Measurements from ENCODE around the gene ATP8B4. TPM values are rescaled to one million over a fixed set of nuclear protein-coding genes. Genes with fewer than 3 reads are reported as not detected.
A peak's percentile ranks its signal among the peaks of the same experiment; 100 is the strongest.

ATP8B4 gene
- 1 to 10 TPM in 2 of 6 experiments, under 1 TPM in 4; 0.31 to 1.6 (median 0.91) TPM for total RNA-seq (2021; fragmentation: NEBNext Ultra II Directional; extraction: Animal tissue kit (Norgen Biotek cat#: 25700))
- long read RNA-seq, partial matches to known transcripts, result 0 of 1 reads
- long read RNA-seq, other reads (novel, unspliced or antisense), result 1 of 1 reads

- Mint-ChIP-seq H3K36me3 (ENCODE audit: low read depth) (peaks cover 12% of the 10 kb centered on the region), H3K27ac (peak within 1 kb of the TSS; percentile 34), H3K9me3 (peaks cover 12% of the 10 kb centered on the region), H3K27me3 (ENCODE audit: insufficient read depth) (no peaks in the 10 kb centered on the region; the same call in 1 of the 2 replicates), H3K4me3 (0 out of 2 replicates have a peak within 1 kb of the TSS, but pooled peaks have one; percentile 2), H3K4me1 (ENCODE audit: low read depth) (peaks cover 21% of the 10 kb centered on the region)
- no peak for DNase-seq
- TF ChIP-seq CTCF (IDR thresholded peaks at IDR 0.05), result no peak
Observed at GRCh38 chr15:50119063-50120040, at the start of gene ATP8B4. TSS of gene ATP8B4 (minus strand) at chr15:50119233. CDS start at chr15:50106966, 12,267 bp downstream.

GRCh38 chr15:50168379-50168778, 49.3 kb upstream of the ATP8B4 start:
- H3K27me3 Mint-ChIP-seq (ENCODE audit: insufficient read depth), result no peaks in the 10 kb centered on the region; the same call in 1 of the 2 replicates

GRCh38 chr15:50167110-50167509, 48.1 kb upstream of the ATP8B4 start:
- peaks cover 15% of the 10 kb centered on the region for H3K9me3 Mint-ChIP-seq

More at GRCh38 chr15:50168379-50168778, 49.3 kb upstream of the ATP8B4 start:
- DNase-seq, result no peak
- peaks cover 51% of the 10 kb centered on the region for H3K4me1 Mint-ChIP-seq (ENCODE audit: low read depth)
- no peak for TF ChIP-seq CTCF (IDR thresholded peaks at IDR 0.05)
- peaks cover 10% of the 10 kb centered on the region; the same call in 1 of the 2 replicates for H3K36me3 Mint-ChIP-seq (ENCODE audit: low read depth)
- peaks cover 8% of the 10 kb centered on the region for H3K9me3 Mint-ChIP-seq
- H3K4me3 Mint-ChIP-seq, result no peak overlapping the region
- no peak overlapping the region for H3K27ac Mint-ChIP-seq

GRCh38 chr15:50166216-50166615, 47.2 kb upstream of the ATP8B4 start:
- Mint-ChIP-seq H3K4me3 (peak overlapping the region; percentile 56), H3K4me1 (ENCODE audit: low read depth) (peaks cover 62% of the 10 kb centered on the region), H3K27me3 (ENCODE audit: insufficient read depth) (no peaks in the 10 kb centered on the region; the same call in 1 of the 2 replicates), H3K27ac (peak overlapping the region; percentile 84), H3K9me3 (peaks cover 7% of the 10 kb centered on the region), H3K36me3 (ENCODE audit: low read depth) (peaks cover 19% of the 10 kb centered on the region)
- DNase-seq, result peak; percentile 90
- TF ChIP-seq CTCF (IDR thresholded peaks at IDR 0.05), result peak; percentile 47

More at GRCh38 chr15:50167110-50167509, 48.1 kb upstream of the ATP8B4 start:
- Mint-ChIP-seq H3K27ac (peak overlapping the region; percentile 84), H3K36me3 (ENCODE audit: low read depth) (peaks cover 18% of the 10 kb centered on the region), H3K4me3 (no peak overlapping the region), H3K4me1 (ENCODE audit: low read depth) (peaks cover 62% of the 10 kb centered on the region), H3K27me3 (ENCODE audit: insufficient read depth) (no peaks in the 10 kb centered on the region; the same call in 1 of the 2 replicates)
- no peak for TF ChIP-seq CTCF (IDR thresholded peaks at IDR 0.05)
- DNase-seq, result no peak

GRCh38 chr15:50164458-50164857, 45.4 kb upstream of the ATP8B4 start:
- Mint-ChIP-seq H3K4me3 (no peak overlapping the region), H3K9me3 (peaks cover 8% of the 10 kb centered on the region), H3K36me3 (ENCODE audit: low read depth) (peaks cover 24% of the 10 kb centered on the region), H3K27me3 (ENCODE audit: insufficient read depth) (peaks cover 3% of the 10 kb centered on the region; the same call in 1 of the 2 replicates), H3K4me1 (ENCODE audit: low read depth) (peaks cover 62% of the 10 kb centered on the region), H3K27ac (peak overlapping the region; percentile 47; the same call in 1 of the 2 replicates)
- TF ChIP-seq CTCF (IDR thresholded peaks at IDR 0.05), result no peak
- DNase-seq, result peak; percentile 27

All from HFFc6 (cell line).